ENCODE measurements around the gene KDM5C.

- TF ChIP-seq POLR2A (IDR thresholded peaks at IDR 0.05) (no peak), CTCF (IDR thresholded peaks at IDR 0.05) (no peak)
Observed at GRCh38 chrX:53251307-53251706, 26.3 kb upstream of the KDM5C start.
